Ovary (tissue), 3 donors: ENCODE data around the gene AVPI1.
A peak's percentile ranks its signal among the peaks of the same experiment; 100 is the strongest.

Source experiments
- EP300 ChIP-seq: sonication (generic); formaldehyde crosslinking; IDR thresholded peaks from one replicate; pipeline ENCODE4 v1.6.1; 2017; ENCODE audit warnings: antibody characterized with exemption
- POLR2A ChIP-seq: fragments of 450-650 bp; IDR thresholded peaks from one replicate; pipeline ENCODE4 v1.6.1; 2017; ENCODE audit warnings: antibody characterized with exemption, mild to moderate bottlenecking, moderate library complexity
- TF ChIP-seq, protein P1 (sequence below), 3 donors: fragments of 450-650 bp in 2 of 3; fragments of 200-600 bp in 1 of 3; IDR thresholded peaks; one replicate each; pipeline versions ENCODE4 v1.5.1 to v1.8.0; 2016 to 2022; ENCODE audit warnings: antibody characterized with exemption in 3 of 3, mild to moderate bottlenecking in 1 of 3
- donor health status: DM: no; HTN: no; CAD: no.

- TF ChIP-seq, protein P1, sequence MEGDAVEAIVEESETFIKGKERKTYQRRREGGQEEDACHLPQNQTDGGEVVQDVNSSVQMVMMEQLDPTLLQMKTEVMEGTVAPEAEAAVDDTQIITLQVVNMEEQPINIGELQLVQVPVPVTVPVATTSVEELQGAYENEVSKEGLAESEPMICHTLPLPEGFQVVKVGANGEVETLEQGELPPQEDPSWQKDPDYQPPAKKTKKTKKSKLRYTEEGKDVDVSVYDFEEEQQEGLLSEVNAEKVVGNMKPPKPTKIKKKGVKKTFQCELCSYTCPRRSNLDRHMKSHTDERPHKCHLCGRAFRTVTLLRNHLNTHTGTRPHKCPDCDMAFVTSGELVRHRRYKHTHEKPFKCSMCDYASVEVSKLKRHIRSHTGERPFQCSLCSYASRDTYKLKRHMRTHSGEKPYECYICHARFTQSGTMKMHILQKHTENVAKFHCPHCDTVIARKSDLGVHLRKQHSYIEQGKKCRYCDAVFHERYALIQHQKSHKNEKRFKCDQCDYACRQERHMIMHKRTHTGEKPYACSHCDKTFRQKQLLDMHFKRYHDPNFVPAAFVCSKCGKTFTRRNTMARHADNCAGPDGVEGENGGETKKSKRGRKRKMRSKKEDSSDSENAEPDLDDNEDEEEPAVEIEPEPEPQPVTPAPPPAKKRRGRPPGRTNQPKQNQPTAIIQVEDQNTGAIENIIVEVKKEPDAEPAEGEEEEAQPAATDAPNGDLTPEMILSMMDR (IDR thresholded peaks at IDR 0.05) = peak in 2 of 3 donors; percentile 15 to 34
- TF ChIP-seq POLR2A = no peak
- no peak for TF ChIP-seq EP300
These were observed 26.9 kb upstream of the AVPI1 start for GRCh38 chr10:97713826-97714400.
